ENCODE data around the gene SNAI1.

SNAI1 gene

DNA sequence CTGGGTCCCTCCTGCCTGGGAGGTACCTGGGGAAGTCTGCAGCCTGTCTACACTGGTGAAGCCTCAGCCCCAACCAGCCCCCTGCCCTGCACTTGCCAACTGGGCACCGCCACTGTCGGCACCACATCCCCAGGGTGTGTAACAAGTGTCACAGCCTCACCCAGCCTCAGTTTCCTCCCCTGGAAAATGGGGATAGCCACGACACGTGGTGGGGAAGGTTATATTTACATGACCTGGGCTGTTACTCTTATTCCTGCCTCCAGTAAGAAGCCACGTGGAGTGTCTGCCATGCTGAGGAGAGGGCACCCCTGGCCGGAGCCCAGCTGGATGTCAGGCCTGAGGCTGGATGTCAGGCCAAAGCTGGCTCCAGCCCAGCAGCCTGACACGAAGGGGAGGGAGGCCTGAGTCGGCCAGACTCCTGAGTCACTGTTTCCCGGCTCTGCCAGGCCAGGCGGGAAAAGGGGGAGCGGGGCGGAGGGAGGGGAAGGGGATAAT is 44.9 kb downstream of the SNAI1 start:
- ATAC-seq: peak; percentile 76
- TF ChIP-seq ISL1 (CRISPR knock-in tag; IDR thresholded peaks at IDR 0.05): 0 out of 2 replicates have a peak, but pooled peaks have one; percentile 6
- 0 out of 2 replicates have a peak, but pooled peaks have one; percentile 27 for TF ChIP-seq ZFP3 (CRISPR knock-in tag; IDR thresholded peaks at IDR 0.05)
- no peak for TF ChIP-seq CSRNP3 (CRISPR knock-in tag; IDR thresholded peaks at IDR 0.05)

GRCh38 chr20:50029083-50029696 is 46.4 kb downstream of the SNAI1 start:
- no peak for TF ChIP-seq RARB (CRISPR knock-in tag; IDR thresholded peaks at IDR 0.05)
- no peak for TF ChIP-seq PPARA (CRISPR knock-in tag; IDR thresholded peaks at IDR 0.05; ENCODE audit: borderline replicate concordance)
- no peak for TF ChIP-seq ZFP3 (CRISPR knock-in tag; IDR thresholded peaks at IDR 0.05)
- no peak for TF ChIP-seq ARNTL (CRISPR knock-in tag; IDR thresholded peaks at IDR 0.05; ENCODE audit: borderline replicate concordance, low read depth)
- TF ChIP-seq ZC3H10 (CRISPR knock-in tag; IDR thresholded peaks at IDR 0.05): no peak
- no peak for TF ChIP-seq ZFP30 (CRISPR knock-in tag; IDR thresholded peaks at IDR 0.05)
- no peak for TF ChIP-seq BACH2 (CRISPR knock-in tag; IDR thresholded peaks at IDR 0.05; ENCODE audit: borderline replicate concordance)
- no peak for ATAC-seq

- TF ChIP-seq TCF4 (CRISPR knock-in tag; IDR thresholded peaks at IDR 0.05; ENCODE audit: borderline replicate concordance) (no peak), GLIS3 (CRISPR knock-in tag; IDR thresholded peaks at IDR 0.05) (no peak), CSDC2 (CRISPR knock-in tag; IDR thresholded peaks at IDR 0.05) (no peak), ZFP3 (CRISPR knock-in tag; IDR thresholded peaks at IDR 0.05) (0 out of 2 replicates have a peak, but pooled peaks have one; percentile 51)
- ATAC-seq: peak; percentile 60
Observed at GRCh38 chr20:50029697-50030461, 47.1 kb downstream of the SNAI1 start.

GRCh38 chr20:50032955-50033666 is 50.3 kb downstream of the SNAI1 start:
- ATAC-seq: no peak
- TF ChIP-seq ZNF70 (CRISPR knock-in tag; IDR thresholded peaks at IDR 0.05): no peak
- TF ChIP-seq ARNTL (CRISPR knock-in tag; IDR thresholded peaks at IDR 0.05; ENCODE audit: borderline replicate concordance, low read depth): no peak
- no peak for TF ChIP-seq TSHZ2 (CRISPR knock-in tag; IDR thresholded peaks at IDR 0.05)
- TF ChIP-seq PPARA (CRISPR knock-in tag; IDR thresholded peaks at IDR 0.05; ENCODE audit: borderline replicate concordance): no peak
- no peak for TF ChIP-seq OSR1 (CRISPR knock-in tag; IDR thresholded peaks at IDR 0.05)
- TF ChIP-seq TOX (CRISPR knock-in tag; IDR thresholded peaks at IDR 0.05; ENCODE audit: borderline replicate concordance): no peak

- ATAC-seq: peak; percentile 80
- TF ChIP-seq ZC3H10 (CRISPR knock-in tag; IDR thresholded peaks at IDR 0.05) (no peak), OSR1 (CRISPR knock-in tag; IDR thresholded peaks at IDR 0.05) (no peak), ZNF70 (CRISPR knock-in tag; IDR thresholded peaks at IDR 0.05) (no peak), BACH2 (CRISPR knock-in tag; IDR thresholded peaks at IDR 0.05; ENCODE audit: borderline replicate concordance) (no peak)
Observed at GRCh38 chr20:50034567-50035180, 51.9 kb downstream of the SNAI1 start.

DNA sequence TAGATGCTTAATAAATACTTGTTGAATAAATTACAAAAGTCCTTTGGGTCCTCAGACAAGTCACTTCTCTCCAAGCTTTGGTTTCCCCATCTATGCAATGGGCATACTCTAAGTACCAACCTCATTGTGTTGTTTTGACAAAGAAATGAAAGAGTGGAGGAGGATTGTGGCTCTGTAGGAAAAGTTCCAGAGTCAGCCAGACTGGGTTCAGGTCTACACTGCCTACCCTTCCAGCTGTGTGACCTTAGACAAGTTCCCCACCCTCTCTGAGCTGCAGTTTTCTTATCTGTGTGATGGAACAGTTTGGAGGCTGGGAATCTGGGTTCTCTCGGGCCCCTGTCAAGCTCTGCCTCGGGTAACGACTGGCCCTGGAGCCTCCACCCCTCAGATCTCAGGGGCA is 53.9 kb downstream of the SNAI1 start:
- no peak for ATAC-seq
- TF ChIP-seq, protein P1, sequence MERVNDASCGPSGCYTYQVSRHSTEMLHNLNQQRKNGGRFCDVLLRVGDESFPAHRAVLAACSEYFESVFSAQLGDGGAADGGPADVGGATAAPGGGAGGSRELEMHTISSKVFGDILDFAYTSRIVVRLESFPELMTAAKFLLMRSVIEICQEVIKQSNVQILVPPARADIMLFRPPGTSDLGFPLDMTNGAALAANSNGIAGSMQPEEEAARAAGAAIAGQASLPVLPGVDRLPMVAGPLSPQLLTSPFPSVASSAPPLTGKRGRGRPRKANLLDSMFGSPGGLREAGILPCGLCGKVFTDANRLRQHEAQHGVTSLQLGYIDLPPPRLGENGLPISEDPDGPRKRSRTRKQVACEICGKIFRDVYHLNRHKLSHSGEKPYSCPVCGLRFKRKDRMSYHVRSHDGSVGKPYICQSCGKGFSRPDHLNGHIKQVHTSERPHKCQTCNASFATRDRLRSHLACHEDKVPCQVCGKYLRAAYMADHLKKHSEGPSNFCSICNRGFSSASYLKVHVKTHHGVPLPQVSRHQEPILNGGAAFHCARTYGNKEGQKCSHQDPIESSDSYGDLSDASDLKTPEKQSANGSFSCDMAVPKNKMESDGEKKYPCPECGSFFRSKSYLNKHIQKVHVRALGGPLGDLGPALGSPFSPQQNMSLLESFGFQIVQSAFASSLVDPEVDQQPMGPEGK (CRISPR knock-in tag; IDR thresholded peaks at IDR 0.05; ENCODE audit: borderline replicate concordance): no peak
- TF ChIP-seq ZFP3 (CRISPR knock-in tag; IDR thresholded peaks at IDR 0.05): no peak
- no peak for TF ChIP-seq ZNF565 (CRISPR knock-in tag; conservative IDR thresholded peaks at IDR 0.05; ENCODE audit: low read depth)
- TF ChIP-seq ZNF8 (CRISPR knock-in tag; IDR thresholded peaks at IDR 0.05): no peak
- TF ChIP-seq CSRNP3 (CRISPR knock-in tag; IDR thresholded peaks at IDR 0.05): no peak
- no peak for TF ChIP-seq ARNTL (CRISPR knock-in tag; IDR thresholded peaks at IDR 0.05; ENCODE audit: borderline replicate concordance, low read depth)
- no peak for TF ChIP-seq OSR1 (CRISPR knock-in tag; IDR thresholded peaks at IDR 0.05)
- no peak for TF ChIP-seq ZFP30 (CRISPR knock-in tag; IDR thresholded peaks at IDR 0.05)
- no peak for TF ChIP-seq ISL1 (CRISPR knock-in tag; IDR thresholded peaks at IDR 0.05)
- TF ChIP-seq RARB (CRISPR knock-in tag; IDR thresholded peaks at IDR 0.05): no peak
